ENCODE results near the gene GOLGA6L22.
"Not testable (repeated sequence)": the region's sequence is repeated elsewhere in the genome, so short reads cannot be mapped to it uniquely, and the experiment has no call there.

Gene GOLGA6L22, protein sequence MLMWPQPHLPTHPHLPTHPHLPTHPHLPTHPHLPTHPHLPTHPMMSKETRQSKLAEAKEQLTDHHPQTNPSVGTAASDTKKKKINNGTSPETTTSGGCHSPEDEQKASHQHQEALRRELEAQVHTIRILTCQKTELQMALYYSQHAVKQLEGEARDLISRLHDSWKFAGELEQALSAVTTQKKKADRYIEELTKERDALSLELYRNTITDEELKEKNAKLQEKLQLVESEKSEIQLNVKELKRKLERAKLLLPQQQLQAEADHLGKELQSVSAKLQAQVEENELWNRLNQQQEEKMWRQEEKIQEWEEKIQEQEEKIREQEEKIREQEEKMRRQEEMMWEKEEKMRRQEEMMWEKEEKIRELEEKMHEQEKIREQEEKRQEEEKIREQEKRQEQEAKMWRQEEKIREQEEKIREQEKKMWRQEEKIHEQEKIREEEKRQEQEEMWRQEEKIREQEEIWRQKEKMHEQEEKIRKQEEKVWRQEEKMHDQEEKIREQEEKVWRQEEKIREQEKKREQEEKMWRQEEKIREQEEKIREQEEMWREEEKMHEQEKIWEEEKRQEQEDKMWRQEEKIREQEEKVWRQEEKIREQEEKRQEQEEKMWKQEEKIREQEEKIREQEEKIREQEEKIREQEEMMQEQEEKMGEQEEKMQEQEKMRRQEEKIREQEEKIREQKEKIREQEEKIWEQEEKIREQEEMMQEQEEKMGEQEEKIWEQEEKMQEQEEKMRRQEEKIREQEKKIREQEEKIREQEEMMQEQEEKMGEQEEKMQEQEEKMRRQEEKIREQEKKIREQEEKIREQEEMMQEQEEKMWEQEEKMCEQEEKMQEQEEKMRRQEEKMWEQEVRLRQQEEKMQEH

DNA sequence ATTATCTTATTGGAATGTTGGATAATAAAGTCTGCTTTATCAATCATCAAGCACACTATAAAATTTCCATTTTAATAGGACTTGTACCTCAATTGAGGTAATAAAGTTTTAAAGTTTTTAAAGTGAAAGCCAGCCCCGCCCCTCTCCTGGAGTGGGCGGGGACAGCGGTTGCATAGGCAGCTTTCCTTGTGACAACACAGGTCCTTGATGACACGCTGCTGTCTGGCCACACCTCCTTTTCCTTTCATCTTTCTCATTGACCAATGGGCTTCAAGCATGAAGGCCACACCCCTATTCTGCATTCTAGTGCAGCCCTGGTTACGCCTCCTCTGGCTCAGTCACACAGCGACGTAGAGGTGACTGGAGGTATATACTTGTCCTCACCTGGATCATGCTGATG, at the start of gene GOLGA6L22:
Gene GOLGA6L22, plus strand, starts transcription at position 301 of the 400 bp plus-strand sequence. Its CDS starts 91 bp downstream, at position 392.
- not testable (repeated sequence) for H3K27me3 ChIP-seq (ENCODE audit: insufficient read depth, low read length, poor library complexity); DNase-seq; H3K27ac ChIP-seq (ENCODE audit: low read length); H3K4me1 ChIP-seq (ENCODE audit: insufficient read depth, low read length); H3K4me2 ChIP-seq (ENCODE audit: insufficient read depth, low read length); H3K4me3 ChIP-seq (ENCODE audit: low read depth in 1 of 2, low read length in 2 of 2); H3K9ac ChIP-seq (ENCODE audit: low read depth, low read length); H3K79me2 ChIP-seq (ENCODE audit: insufficient read depth, low read length); ATAC-seq (ENCODE audit: insufficient read depth, low read depth); H4K20me1 ChIP-seq (ENCODE audit: insufficient read depth, low read length); H3K36me3 ChIP-seq (ENCODE audit: insufficient read depth, low read length); H3K9me3 ChIP-seq (ENCODE audit: insufficient read depth, low read length, severe bottlenecking); H2AFZ ChIP-seq (ENCODE audit: low read depth, low read length)

DNA sequence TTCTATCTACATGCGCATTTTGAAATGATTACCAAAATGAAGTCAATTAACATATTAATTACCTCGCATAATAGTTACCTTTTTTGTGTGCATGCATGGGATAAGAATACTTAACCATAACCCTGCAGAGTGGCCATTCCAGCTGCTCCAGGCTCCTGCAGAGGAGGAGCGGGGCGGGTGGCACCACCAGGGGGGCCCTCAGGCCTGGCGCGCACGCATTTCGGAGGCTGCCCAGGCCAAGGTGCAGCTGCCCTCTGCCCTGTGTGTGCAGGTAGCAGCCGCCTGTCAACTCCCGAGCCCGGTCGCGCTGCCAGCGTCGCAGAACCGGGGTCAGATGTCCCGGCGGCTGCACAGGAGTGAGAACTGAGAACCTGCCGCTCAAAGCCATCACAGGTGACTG, 41.4 kb upstream of the GOLGA6L22 start:
- H3K27ac ChIP-seq (ENCODE audit: low read length); ATAC-seq (ENCODE audit: insufficient read depth, low read depth); H2AFZ ChIP-seq (ENCODE audit: low read depth, low read length); DNase-seq; H3K4me1 ChIP-seq (ENCODE audit: insufficient read depth, low read length); H3K9ac ChIP-seq (ENCODE audit: low read depth, low read length); H3K36me3 ChIP-seq (ENCODE audit: insufficient read depth, low read length); H3K27me3 ChIP-seq (ENCODE audit: insufficient read depth, low read length, poor library complexity); H3K4me3 ChIP-seq (ENCODE audit: low read depth in 1 of 2, low read length in 2 of 2); H3K9me3 ChIP-seq (ENCODE audit: insufficient read depth, low read length, severe bottlenecking); H3K79me2 ChIP-seq (ENCODE audit: insufficient read depth, low read length); H3K4me2 ChIP-seq (ENCODE audit: insufficient read depth, low read length); H4K20me1 ChIP-seq (ENCODE audit: insufficient read depth, low read length): not testable (repeated sequence)

DNA sequence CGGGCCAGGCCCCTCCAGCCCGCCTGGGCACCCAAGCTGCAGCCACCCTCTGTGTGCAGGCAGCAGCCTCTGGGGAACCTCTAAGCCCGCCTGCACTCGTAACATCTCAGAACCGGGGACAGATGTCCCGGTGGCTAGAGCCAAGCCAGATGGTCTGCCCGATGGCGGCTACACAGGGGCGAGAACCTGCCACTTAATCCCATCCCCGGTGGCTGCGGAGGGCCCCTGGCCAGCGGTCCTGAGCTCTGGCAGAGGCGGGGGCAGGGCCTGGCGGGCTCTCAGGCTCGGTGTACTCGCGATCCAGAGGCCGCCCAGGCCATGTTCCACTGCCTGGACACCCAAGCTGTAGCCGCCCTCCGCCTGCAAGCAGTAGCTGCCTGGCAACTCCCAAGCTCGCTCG, 40.9 kb upstream of the GOLGA6L22 start:
- ATAC-seq (ENCODE audit: insufficient read depth, low read depth); H3K36me3 ChIP-seq (ENCODE audit: insufficient read depth, low read length); H3K27ac ChIP-seq (ENCODE audit: low read length); H3K9me3 ChIP-seq (ENCODE audit: insufficient read depth, low read length, severe bottlenecking); H2AFZ ChIP-seq (ENCODE audit: low read depth, low read length); H3K27me3 ChIP-seq (ENCODE audit: insufficient read depth, low read length, poor library complexity); H4K20me1 ChIP-seq (ENCODE audit: insufficient read depth, low read length); H3K9ac ChIP-seq (ENCODE audit: low read depth, low read length); DNase-seq; H3K4me1 ChIP-seq (ENCODE audit: insufficient read depth, low read length); H3K79me2 ChIP-seq (ENCODE audit: insufficient read depth, low read length); H3K4me3 ChIP-seq (ENCODE audit: low read depth in 1 of 2, low read length in 2 of 2); H3K4me2 ChIP-seq (ENCODE audit: insufficient read depth, low read length): not testable (repeated sequence)

DNA sequence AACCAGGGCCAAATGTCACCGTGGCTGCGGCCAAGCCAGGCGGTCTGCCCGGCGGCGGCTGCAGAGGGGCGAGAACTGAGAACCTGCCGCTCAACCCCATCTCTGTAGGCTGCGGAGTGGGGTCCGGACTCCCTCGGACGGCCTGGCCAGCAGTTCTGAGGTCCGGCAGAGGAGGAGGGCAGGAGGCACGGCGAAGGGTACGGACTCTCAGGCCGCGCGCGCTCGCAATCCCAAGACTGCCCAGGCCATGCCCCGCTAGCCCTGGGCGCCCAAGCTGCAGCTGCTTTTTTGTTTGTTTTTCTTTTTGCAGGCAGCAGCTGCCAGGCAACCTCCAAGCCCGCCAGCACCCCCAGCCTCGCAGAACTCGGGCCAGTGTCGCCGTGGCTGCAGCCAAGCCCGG, 40.5 kb upstream of the GOLGA6L22 start:
- not testable (repeated sequence) for H3K9ac ChIP-seq (ENCODE audit: low read depth, low read length); H3K27ac ChIP-seq (ENCODE audit: low read length); H3K4me2 ChIP-seq (ENCODE audit: insufficient read depth, low read length); H3K4me3 ChIP-seq (ENCODE audit: low read depth in 1 of 2, low read length in 2 of 2); H3K79me2 ChIP-seq (ENCODE audit: insufficient read depth, low read length); H3K36me3 ChIP-seq (ENCODE audit: insufficient read depth, low read length); H3K4me1 ChIP-seq (ENCODE audit: insufficient read depth, low read length); H2AFZ ChIP-seq (ENCODE audit: low read depth, low read length); H3K9me3 ChIP-seq (ENCODE audit: insufficient read depth, low read length, severe bottlenecking); H3K27me3 ChIP-seq (ENCODE audit: insufficient read depth, low read length, poor library complexity); ATAC-seq (ENCODE audit: insufficient read depth, low read depth); H4K20me1 ChIP-seq (ENCODE audit: insufficient read depth, low read length); DNase-seq

- not testable (repeated sequence) for H3K27me3 ChIP-seq (ENCODE audit: insufficient read depth, low read length, poor library complexity); H3K36me3 ChIP-seq (ENCODE audit: insufficient read depth, low read length); H3K9me3 ChIP-seq (ENCODE audit: insufficient read depth, low read length, severe bottlenecking); ATAC-seq (ENCODE audit: insufficient read depth, low read depth); H3K4me2 ChIP-seq (ENCODE audit: insufficient read depth, low read length); DNase-seq; H3K79me2 ChIP-seq (ENCODE audit: insufficient read depth, low read length); H2AFZ ChIP-seq (ENCODE audit: low read depth, low read length); H3K9ac ChIP-seq (ENCODE audit: low read depth, low read length); H4K20me1 ChIP-seq (ENCODE audit: insufficient read depth, low read length); H3K4me1 ChIP-seq (ENCODE audit: insufficient read depth, low read length); H3K4me3 ChIP-seq (ENCODE audit: low read depth in 1 of 2, low read length in 2 of 2); H3K27ac ChIP-seq (ENCODE audit: low read length)
These were observed 40.0 kb upstream of the GOLGA6L22 start for GRCh38 chr15:22418666-22419065.

DNA sequence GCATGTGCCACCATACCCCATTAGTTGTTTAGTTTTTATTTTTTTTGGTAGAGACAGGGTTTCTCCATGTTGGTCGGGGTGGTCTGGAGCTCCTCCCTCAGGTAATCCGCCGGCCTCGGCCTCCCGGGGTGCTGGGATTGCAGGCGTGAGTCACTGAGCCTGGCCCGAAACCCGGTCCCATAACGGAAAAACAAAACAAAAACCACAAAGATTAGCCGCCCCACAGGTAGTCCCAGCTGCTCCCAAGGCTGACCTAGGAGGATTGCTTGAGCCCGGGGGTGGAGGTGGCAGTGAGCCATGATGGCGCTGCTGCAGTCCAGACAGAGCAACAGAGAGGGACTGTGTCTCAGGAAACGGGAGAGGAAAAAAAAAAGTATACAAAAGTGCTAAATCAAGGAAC, 38.4 kb upstream of the GOLGA6L22 start:
- ATAC-seq (ENCODE audit: insufficient read depth, low read depth); H2AFZ ChIP-seq (ENCODE audit: low read depth, low read length); DNase-seq; H3K36me3 ChIP-seq (ENCODE audit: insufficient read depth, low read length); H4K20me1 ChIP-seq (ENCODE audit: insufficient read depth, low read length); H3K4me2 ChIP-seq (ENCODE audit: insufficient read depth, low read length); H3K27ac ChIP-seq (ENCODE audit: low read length); H3K79me2 ChIP-seq (ENCODE audit: insufficient read depth, low read length); H3K9ac ChIP-seq (ENCODE audit: low read depth, low read length); H3K4me1 ChIP-seq (ENCODE audit: insufficient read depth, low read length); H3K27me3 ChIP-seq (ENCODE audit: insufficient read depth, low read length, poor library complexity); H3K9me3 ChIP-seq (ENCODE audit: insufficient read depth, low read length, severe bottlenecking); H3K4me3 ChIP-seq (ENCODE audit: low read depth in 1 of 2, low read length in 2 of 2): not testable (repeated sequence)

- H3K4me1 ChIP-seq (ENCODE audit: insufficient read depth, low read length); H3K4me2 ChIP-seq (ENCODE audit: insufficient read depth, low read length); H3K36me3 ChIP-seq (ENCODE audit: insufficient read depth, low read length); H3K79me2 ChIP-seq (ENCODE audit: insufficient read depth, low read length); H4K20me1 ChIP-seq (ENCODE audit: insufficient read depth, low read length); H3K27ac ChIP-seq (ENCODE audit: low read length); H3K9me3 ChIP-seq (ENCODE audit: insufficient read depth, low read length, severe bottlenecking); H3K4me3 ChIP-seq (ENCODE audit: low read depth in 1 of 2, low read length in 2 of 2); DNase-seq; H2AFZ ChIP-seq (ENCODE audit: low read depth, low read length); H3K9ac ChIP-seq (ENCODE audit: low read depth, low read length); ATAC-seq (ENCODE audit: insufficient read depth, low read depth); H3K27me3 ChIP-seq (ENCODE audit: insufficient read depth, low read length, poor library complexity): not testable (repeated sequence)
These were observed 29.3 kb upstream of the GOLGA6L22 start for GRCh38 chr15:22429426-22429825.

GRCh38 chr15:22431687-22432086, 27.0 kb upstream of the GOLGA6L22 start:
- H3K9me3 ChIP-seq (ENCODE audit: insufficient read depth, low read length, severe bottlenecking); H3K36me3 ChIP-seq (ENCODE audit: insufficient read depth, low read length); DNase-seq; H4K20me1 ChIP-seq (ENCODE audit: insufficient read depth, low read length); H3K27ac ChIP-seq (ENCODE audit: low read length); ATAC-seq (ENCODE audit: insufficient read depth, low read depth); H3K4me1 ChIP-seq (ENCODE audit: insufficient read depth, low read length); H3K79me2 ChIP-seq (ENCODE audit: insufficient read depth, low read length); H2AFZ ChIP-seq (ENCODE audit: low read depth, low read length); H3K4me3 ChIP-seq (ENCODE audit: low read depth in 1 of 2, low read length in 2 of 2); H3K4me2 ChIP-seq (ENCODE audit: insufficient read depth, low read length); H3K27me3 ChIP-seq (ENCODE audit: insufficient read depth, low read length, poor library complexity); H3K9ac ChIP-seq (ENCODE audit: low read depth, low read length): not testable (repeated sequence)

Measured in DND-41 (cell line).